BLaER1 treated with 17β-estradiol and CSF1 and Interleukin-3, amounts not matched to agents 10 nM and 100 nM (cell line): Measurements from ENCODE around the gene ARF5.

Source experiments
- H3K27ac ChIP-seq, 11 experiments: shearing (Covaris generic); formaldehyde crosslinking; 2 replicates each; pipeline ENCODE4 v1.8.1; 2022
- H3K27me3 ChIP-seq, 11 experiments: shearing (Covaris generic); formaldehyde crosslinking; 2 replicates each; pipeline ENCODE4 v1.8.1; 2022
- H3K36me3 ChIP-seq, 11 experiments: shearing (Covaris generic); formaldehyde crosslinking; 2 replicates each; pipeline ENCODE4 v1.8.1; 2022
- H3K4me1 ChIP-seq, 10 experiments: shearing (Covaris generic); formaldehyde crosslinking; 2 replicates each; pipeline ENCODE4 v1.8.1; 2022
- H3K4me2 ChIP-seq, 11 experiments: shearing (Covaris generic); formaldehyde crosslinking; 2 replicates each; pipeline ENCODE4 v1.8.1; 2022
- H3K4me3 ChIP-seq, 10 experiments: shearing (Covaris generic); formaldehyde crosslinking; 2 replicates each; pipeline ENCODE4 v1.8.1; 2022
- H3K9ac ChIP-seq, 11 experiments: shearing (Covaris generic); formaldehyde crosslinking; 2 replicates each; pipeline ENCODE4 v1.8.1; 2022
- H3K9me3 ChIP-seq, 11 experiments: shearing (Covaris generic); formaldehyde crosslinking; replicated peaks in 1 of 11; 2 replicates each; pipeline ENCODE4 v1.8.1; 2022
- H4K20me1 ChIP-seq, 11 experiments: shearing (Covaris generic); formaldehyde crosslinking; 2 replicates each; pipeline ENCODE4 v1.8.1; 2022
- Cebpa-rat ChIP-seq, 11 experiments: shearing (Covaris generic); IDR thresholded peaks; 2 replicates each; pipeline ENCODE4 v1.8.1; 2022

ARF5 gene

DNA sequence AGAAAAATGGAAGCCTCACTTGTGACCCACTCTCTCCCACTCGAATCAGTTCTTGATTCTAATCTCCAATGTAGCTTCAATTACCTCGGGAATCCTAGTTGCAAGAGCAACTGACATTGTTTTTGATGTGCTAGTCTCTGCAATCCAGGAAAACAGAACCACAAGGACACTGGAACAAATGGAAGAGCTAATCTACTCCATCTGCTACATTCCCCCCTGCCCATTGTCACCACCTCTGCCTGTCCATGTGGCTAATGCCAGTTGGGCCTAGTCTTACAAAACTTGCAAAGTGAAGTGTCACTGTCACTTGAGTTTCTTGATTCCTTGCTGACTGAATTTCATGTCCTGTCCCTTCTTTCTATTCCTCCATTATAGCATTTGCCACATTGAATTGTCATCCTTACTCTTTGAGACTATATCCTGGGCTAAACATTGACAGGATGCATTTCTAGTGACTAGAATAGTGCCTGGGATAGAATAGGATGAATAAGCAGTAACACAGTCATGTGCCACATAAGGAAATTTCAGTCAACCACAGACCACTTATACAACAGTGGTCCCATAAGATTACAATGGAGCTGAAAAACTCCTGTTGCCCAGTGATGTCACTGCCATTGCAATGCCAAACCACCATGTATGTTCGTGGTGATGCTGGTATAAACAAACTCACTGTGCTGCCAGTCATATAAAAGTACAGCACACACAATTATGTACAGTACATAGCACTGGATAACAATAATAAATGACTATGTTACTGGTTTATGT lies 16.3 kb upstream of the ARF5 start:
- no peak for TF ChIP-seq Cebpa-rat (IDR thresholded peaks at IDR 0.05)
- Histone ChIP-seq H3K27ac (no peak overlapping the region), H3K9ac (no peak overlapping the region), H3K4me1 (no peaks in the 10 kb centered on the region), H3K27me3 (no peaks in the 10 kb centered on the region), H3K4me3 (no peak overlapping the region), H3K4me2 (no peak overlapping the region), H4K20me1 (no peaks in the 10 kb centered on the region), H3K36me3 (peaks cover 0 to 26% (median 0%) of the 10 kb centered on the region in 11 experiments; a peak in 5 of 22 replicates), H3K9me3 (no peaks in the 10 kb centered on the region)

- H3K4me2 ChIP-seq, result no peak overlapping the region
- H3K4me1 ChIP-seq, result peaks cover 14 to 30% (median 25%) of the 10 kb centered on the region in 10 experiments; a peak in 19 of 20 replicates
- H4K20me1 ChIP-seq, result peaks cover 22 to 54% (median 35%) of the 10 kb centered on the region in 11 experiments; a peak in 21 of 22 replicates
- TF ChIP-seq Cebpa-rat (IDR thresholded peaks at IDR 0.05), result no peak
- peaks cover 51 to 88% (median 55%) of the 10 kb centered on the region in 11 experiments for H3K36me3 ChIP-seq
- peaks cover 0 to 12% (median 0%) of the 10 kb centered on the region in 11 experiments; a peak in 3 of 22 replicates for H3K9me3 ChIP-seq
- H3K4me3 ChIP-seq, result no peak overlapping the region
- H3K27ac ChIP-seq, result no peak overlapping the region
- no peak overlapping the region for H3K9ac ChIP-seq
- no peaks in the 10 kb centered on the region for H3K27me3 ChIP-seq
Observed at GRCh38 chr7:127578036-127578684, 10.1 kb upstream of the ARF5 start.

DNA sequence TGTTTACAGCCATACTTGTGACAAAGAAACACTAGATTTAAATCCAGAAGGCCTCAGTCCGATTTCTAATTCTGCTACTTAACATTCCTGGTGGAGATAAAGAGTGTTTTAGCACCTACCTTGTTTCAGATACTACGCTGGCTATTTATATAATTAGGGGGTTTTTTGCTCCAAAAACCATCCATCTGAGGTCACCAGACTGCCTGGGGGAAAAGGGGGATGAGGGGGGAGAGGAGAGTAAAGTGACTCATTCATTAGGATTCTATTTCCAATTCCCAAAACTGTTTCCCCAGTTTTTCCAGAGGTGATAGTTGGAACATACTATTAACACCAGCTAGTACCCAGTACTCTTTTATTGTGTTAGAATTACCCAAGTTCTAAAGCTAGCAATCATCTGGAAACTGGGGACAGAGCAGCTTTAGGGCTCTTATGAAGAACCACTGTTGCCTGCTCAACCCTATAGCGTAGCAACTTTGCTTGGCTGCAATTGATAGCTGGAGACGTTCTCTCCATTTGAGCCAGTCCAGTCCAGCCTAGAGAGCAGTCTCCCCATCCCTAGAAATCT lies 9.4 kb upstream of the ARF5 start:
- no peak for TF ChIP-seq Cebpa-rat (IDR thresholded peaks at IDR 0.05)
- peaks cover 0 to 12% (median 0%) of the 10 kb centered on the region in 11 experiments; a peak in 3 of 22 replicates for H3K9me3 ChIP-seq
- H3K4me3 ChIP-seq, result no peak overlapping the region
- H3K27me3 ChIP-seq, result no peaks in the 10 kb centered on the region
- H3K9ac ChIP-seq, result no peak overlapping the region
- peaks cover 57 to 89% (median 60%) of the 10 kb centered on the region in 11 experiments for H3K36me3 ChIP-seq
- H4K20me1 ChIP-seq, result peaks cover 28 to 60% (median 41%) of the 10 kb centered on the region in 11 experiments; a peak in 21 of 22 replicates
- no peak overlapping the region for H3K27ac ChIP-seq
- H3K4me1 ChIP-seq, result peaks cover 20 to 36% (median 32%) of the 10 kb centered on the region in 10 experiments
- H3K4me2 ChIP-seq, result no peak overlapping the region

DNA sequence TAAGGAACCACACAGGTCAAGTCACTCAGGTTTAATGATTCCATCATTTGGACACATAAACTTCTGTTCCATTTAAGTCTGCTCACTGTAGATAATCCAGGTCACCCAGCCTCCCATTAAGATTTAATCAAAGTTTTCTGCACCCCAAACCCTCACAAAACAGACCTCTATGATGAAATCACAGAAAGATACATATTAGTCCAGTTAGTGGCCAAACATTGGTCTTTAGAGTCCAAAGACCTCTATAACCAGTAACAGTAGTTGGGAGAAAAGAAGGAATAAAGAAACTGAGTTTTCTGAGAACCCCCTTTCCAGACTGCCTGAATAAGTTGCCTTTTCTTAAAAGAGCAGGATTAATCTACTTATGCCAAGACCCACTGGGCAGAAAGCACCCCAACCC lies 7.6 kb upstream of the ARF5 start:
- H3K9ac ChIP-seq, result no peak overlapping the region
- H3K4me2 ChIP-seq, result peak overlapping the region in 8 of 11 experiments; percentile 16 to 99 (median 39); a peak in 11 of 22 replicates
- H3K4me1 ChIP-seq, result peaks cover 33 to 49% (median 43%) of the 10 kb centered on the region in 10 experiments
- peaks cover 52 to 75% (median 60%) of the 10 kb centered on the region in 11 experiments for H3K36me3 ChIP-seq
- peaks cover 36 to 75% (median 55%) of the 10 kb centered on the region in 11 experiments; a peak in 21 of 22 replicates for H4K20me1 ChIP-seq
- no peak overlapping the region for H3K4me3 ChIP-seq
- H3K27ac ChIP-seq, result no peak overlapping the region
- TF ChIP-seq Cebpa-rat (IDR thresholded peaks at IDR 0.05), result no peak
- H3K9me3 ChIP-seq, result peaks cover 0 to 12% (median 0%) of the 10 kb centered on the region in 11 experiments; a peak in 3 of 22 replicates
- H3K27me3 ChIP-seq, result no peaks in the 10 kb centered on the region

GRCh38 chr7:127581716-127582115 lies 6.5 kb upstream of the ARF5 start:
- no peak overlapping the region for H3K27ac ChIP-seq
- H3K4me1 ChIP-seq, result peaks cover 38 to 53% (median 48%) of the 10 kb centered on the region in 10 experiments
- no peak overlapping the region for H3K4me3 ChIP-seq
- peaks cover 36 to 75% (median 55%) of the 10 kb centered on the region in 11 experiments; a peak in 21 of 22 replicates for H4K20me1 ChIP-seq
- H3K9me3 ChIP-seq, result peaks cover 0 to 12% (median 0%) of the 10 kb centered on the region in 11 experiments; a peak in 3 of 22 replicates
- TF ChIP-seq Cebpa-rat (IDR thresholded peaks at IDR 0.05), result no peak
- peaks cover 52 to 71% (median 60%) of the 10 kb centered on the region in 11 experiments for H3K36me3 ChIP-seq
- no peak overlapping the region for H3K9ac ChIP-seq
- no peaks in the 10 kb centered on the region for H3K27me3 ChIP-seq
- H3K4me2 ChIP-seq, result peak overlapping the region; percentile 3 to 99 (median 25); a peak in 17 of 22 replicates

- no peak overlapping the region for H3K9ac ChIP-seq
- peaks cover 0 to 12% (median 0%) of the 10 kb centered on the region in 11 experiments; a peak in 3 of 22 replicates for H3K9me3 ChIP-seq
- TF ChIP-seq Cebpa-rat (IDR thresholded peaks at IDR 0.05), result no peak
- H3K4me3 ChIP-seq, result no peak overlapping the region
- H3K36me3 ChIP-seq, result peaks cover 50 to 66% (median 59%) of the 10 kb centered on the region in 11 experiments
- H3K4me2 ChIP-seq, result peak overlapping the region; percentile 3 to 99 (median 31); a peak in 16 of 22 replicates
- peaks cover 36 to 75% (median 55%) of the 10 kb centered on the region in 11 experiments; a peak in 21 of 22 replicates for H4K20me1 ChIP-seq
- H3K27me3 ChIP-seq, result no peaks in the 10 kb centered on the region
- H3K4me1 ChIP-seq, result peaks cover 38 to 53% (median 49%) of the 10 kb centered on the region in 10 experiments
- no peak overlapping the region for H3K27ac ChIP-seq
Observed at GRCh38 chr7:127582361-127582760, 5.8 kb upstream of the ARF5 start.

DNA sequence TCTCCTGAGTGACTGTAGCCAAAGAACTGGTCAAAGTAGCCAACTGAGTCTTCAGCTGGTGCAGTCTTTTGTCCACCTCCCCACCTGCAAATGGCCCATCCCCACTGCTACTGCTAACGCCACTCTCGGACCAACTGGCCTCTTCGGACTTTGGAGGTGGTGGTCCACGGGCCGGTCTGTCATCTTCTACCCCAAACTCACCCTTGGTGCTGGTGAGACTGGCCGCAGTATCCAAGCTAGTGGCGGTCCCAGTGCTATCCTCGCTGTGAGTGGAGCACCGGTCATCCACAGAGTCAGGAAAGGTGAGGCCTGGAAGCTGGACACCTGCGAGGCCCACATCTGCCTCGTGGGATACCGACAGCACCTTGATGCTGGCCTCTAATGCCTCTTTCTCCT lies 3.6 kb upstream of the ARF5 start:
- peaks cover 43 to 66% (median 51%) of the 10 kb centered on the region in 11 experiments; a peak in 21 of 22 replicates for H4K20me1 ChIP-seq
- no peaks in the 10 kb centered on the region for H3K9me3 ChIP-seq
- H3K4me2 ChIP-seq, result peak overlapping the region; percentile 94 to 100 (median 99)
- H3K27ac ChIP-seq, result peak overlapping the region; percentile 83 to 91 (median 84)
- peak overlapping the region; percentile 84 to 94 (median 90) for H3K9ac ChIP-seq
- H3K27me3 ChIP-seq, result no peaks in the 10 kb centered on the region
- no peak for TF ChIP-seq Cebpa-rat (IDR thresholded peaks at IDR 0.05)
- H3K36me3 ChIP-seq, result peaks cover 30 to 45% (median 37%) of the 10 kb centered on the region in 11 experiments
- H3K4me3 ChIP-seq, result peak overlapping the region; percentile 85 to 98 (median 94)
- H3K4me1 ChIP-seq, result peaks cover 53 to 68% (median 63%) of the 10 kb centered on the region in 10 experiments

GRCh38 chr7:127585044-127585953 lies 2.9 kb upstream of the ARF5 start, which contains the start of gene GCC1:
TSS of gene GCC1 (minus strand) at chr7:127585596. CDS start at chr7:127585182, 414 bp downstream.
- H3K4me3 ChIP-seq, result peak within 1 kb of the TSS; percentile 85 to 98 (median 94)
- no peaks in the 10 kb centered on the region for H3K9me3 ChIP-seq

More at GRCh38 chr7:127585044-127585953, 2.9 kb upstream of the ARF5 start, which contains the start of gene GCC1:
- Histone ChIP-seq H3K27me3 (no peaks in the 10 kb centered on the region), H3K36me3 (peaks cover 31 to 45% (median 41%) of the 10 kb centered on the region in 11 experiments), H4K20me1 (peaks cover 45 to 62% (median 52%) of the 10 kb centered on the region in 11 experiments; a peak in 21 of 22 replicates), H3K9ac (peak within 1 kb of the TSS; percentile 84 to 94 (median 90)), H3K4me2 (peak within 1 kb of the TSS; percentile 94 to 100 (median 99)), H3K4me1 (peaks cover 58 to 73% (median 69%) of the 10 kb centered on the region in 10 experiments), H3K27ac (peak within 1 kb of the TSS; percentile 83 to 91 (median 84))
- no peak for TF ChIP-seq Cebpa-rat (IDR thresholded peaks at IDR 0.05)
